Upper lobe of left lung (tissue), 4 donors: ENCODE results near the gene FN3KRP.

Experiments
- CTCF ChIP-seq, 6 experiments: fragments of 450-650 bp in 4 of 6; fragments of 200-600 bp in 2 of 6; sonication (generic) in 2 of 6; IDR thresholded peaks; one replicate each; pipeline ENCODE4 v1.5.1; 2016 to 2019; ENCODE audit warnings: antibody characterized with exemption in 6 of 6
- EP300 ChIP-seq, 4 donors: sonication (generic); formaldehyde crosslinking; IDR thresholded peaks; one replicate each; pipeline ENCODE4 v1.5.1; 2017; ENCODE audit warnings: antibody characterized with exemption in 4 of 4, control low read depth in 2 of 4
- POLR2A ChIP-seq, 4 donors: fragments of 450-650 bp; IDR thresholded peaks; one replicate each; pipeline ENCODE4 v1.5.1; 2016 to 2017; ENCODE audit warnings: antibody characterized with exemption in 4 of 4, mild to moderate bottlenecking in 2 of 4
- POLR2AphosphoS5 ChIP-seq, 2 donors: sonication (generic); formaldehyde crosslinking; IDR thresholded peaks; one replicate each; pipeline ENCODE4 v1.5.1; 2017; ENCODE audit warnings: antibody characterized with exemption in 2 of 2

GRCh38 chr17:82667668-82668000 lies 48.9 kb upstream of the FN3KRP start:
- TF ChIP-seq POLR2A (IDR thresholded peaks at IDR 0.05) = no peak
- TF ChIP-seq EP300 (IDR thresholded peaks at IDR 0.05) = no peak
- TF ChIP-seq CTCF (IDR thresholded peaks at IDR 0.05) = no peak
- no peak for TF ChIP-seq POLR2AphosphoS5 (IDR thresholded peaks at IDR 0.05)
